Activated naive CD8-positive, alpha-beta T cell treated with anti-CD3 and anti-CD28 coated beads, Interleukin-2, amount 10 ng/mL, durations not matched to agents 7 days and 5 days (primary cell): ENCODE data around the gene PXYLP1. TPM values are rescaled to one million over a fixed set of nuclear protein-coding genes. Genes with fewer than 3 reads are reported as not detected.
"Not testable (repeated sequence)": the region's sequence is repeated elsewhere in the genome, so short reads cannot be mapped to it uniquely, and the experiment has no call there.

Experiments used
- ATAC-seq: fragments of 150-1000 bp; cut with Tn5 transposase; one replicate; pipeline ENCODE4 v1.10.0; 2021; ENCODE audit warnings: low read depth, moderate library complexity
- POLR2A ChIA-PET: fragments of 350-600 bp; sonication (Branson Sonifier 250); formaldehyde crosslinking; loops from one replicate; lab custom pipeline; 2021; ENCODE audit warnings: antibody characterized with exemption; lab: Charles Lee
- DNase-seq: peaks from one replicate; pipeline ENCODE4 v3.0.0; 2021
- H3K27ac Mint-ChIP-seq: one replicate; pipeline ENCODE4 v1.8.0; 2022; ENCODE audit warnings: mild to moderate bottlenecking, mixed read lengths
- H3K27me3 Mint-ChIP-seq: one replicate; pipeline ENCODE4 v1.8.0; 2022; ENCODE audit warnings: mild to moderate bottlenecking, moderate library complexity, mixed read lengths
- H3K36me3 Mint-ChIP-seq: one replicate; pipeline ENCODE4 v1.8.0; 2021; ENCODE audit warnings: mild to moderate bottlenecking, mixed read lengths
- H3K4me1 Mint-ChIP-seq: one replicate; pipeline ENCODE4 v1.8.0; 2021; ENCODE audit warnings: mixed read lengths
- H3K4me3 Mint-ChIP-seq: one replicate; pipeline ENCODE4 v1.8.0; 2022; ENCODE audit warnings: mild to moderate bottlenecking, moderate library complexity, mixed read lengths
- H3K9me3 Mint-ChIP-seq: one replicate; pipeline ENCODE4 v1.8.0; 2021; ENCODE audit warnings: mixed read lengths
- total RNA-seq, 2 experiments: library from RNA; stranded (reverse); gene quantifications; one replicate each; pipeline ENCODE4 v1.2.3, GENCODE V29; 2021

Gene PXYLP1
- total RNA-seq, 2 experiments from 2014 or later: 15.8 to 19.5 TPM

DNA sequence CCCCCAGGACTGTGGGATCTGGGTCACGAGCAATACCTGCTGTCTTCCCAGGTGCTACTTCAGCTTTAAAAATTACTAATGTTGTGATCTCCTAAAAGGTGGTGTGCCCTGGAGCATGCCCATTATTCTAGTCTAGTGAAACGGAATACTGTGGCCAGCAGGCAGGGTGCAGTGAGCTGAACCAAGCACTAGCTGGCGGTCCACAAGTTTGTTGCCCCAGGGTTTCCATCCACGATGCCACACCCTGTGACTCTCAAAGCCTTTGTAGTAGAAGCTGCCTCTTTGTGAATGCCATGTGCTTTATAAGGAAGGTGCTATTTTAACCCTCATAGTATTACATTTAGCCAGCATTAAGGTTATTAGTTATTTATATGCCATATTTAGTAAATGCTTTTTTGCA lies 49.1 kb downstream of the PXYLP1 start:
- H3K27ac Mint-ChIP-seq: no peak overlapping the region
- ATAC-seq (no peak), DNase-seq (no peak)
- H3K27me3 Mint-ChIP-seq: no peaks in the 10 kb centered on the region
- POLR2A ChIA-PET: interaction anchor here (3.8 kb wide), 1 partner anchor 49 kb away, joined by 34 read pairs; the partner anchor contains the start of gene PXYLP1
- H3K36me3 Mint-ChIP-seq: peaks cover 4% of the 10 kb centered on the region
- no peaks in the 10 kb centered on the region for H3K9me3 Mint-ChIP-seq
- H3K4me3 Mint-ChIP-seq: no peak overlapping the region
- H3K4me1 Mint-ChIP-seq: peaks cover 12% of the 10 kb centered on the region

DNA sequence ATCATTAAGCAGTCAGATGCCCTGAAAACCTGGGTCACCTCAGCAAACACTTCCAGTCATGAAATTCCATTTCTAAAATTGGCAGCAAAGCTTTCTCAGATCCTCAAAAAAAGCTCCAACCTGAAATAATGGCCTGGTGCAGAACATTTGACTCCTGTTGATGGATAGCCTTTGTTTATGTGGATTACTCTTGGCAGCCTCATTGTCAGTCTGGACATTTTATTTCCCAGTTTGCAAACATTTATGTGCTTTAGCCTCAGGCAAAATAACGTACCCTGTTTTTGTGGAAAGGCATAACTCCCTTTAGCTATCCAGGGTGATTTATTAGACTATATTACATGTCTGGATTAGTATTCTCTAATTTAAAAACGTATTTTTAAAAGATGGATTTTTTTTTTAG lies 53.9 kb downstream of the PXYLP1 start:
- H3K36me3 Mint-ChIP-seq: peaks cover 6% of the 10 kb centered on the region

GRCh38 chr3:141286856-141287255 lies 55.2 kb downstream of the PXYLP1 start:
- POLR2A ChIA-PET: interaction anchor here (1.3 kb wide), 1 partner anchor 20 kb away, joined by 4 read pairs; no protein-coding TSS in a partner anchor
- no peak overlapping the region for H3K4me3 Mint-ChIP-seq
- DNase-seq (no peak), ATAC-seq (no peak)
- H3K27ac Mint-ChIP-seq: no peak overlapping the region
- H3K9me3 Mint-ChIP-seq: no peaks in the 10 kb centered on the region
- no peaks in the 10 kb centered on the region for H3K4me1 Mint-ChIP-seq
- no peaks in the 10 kb centered on the region for H3K27me3 Mint-ChIP-seq
- H3K36me3 Mint-ChIP-seq: peaks cover 9% of the 10 kb centered on the region

More for the DNA sequence above, 53.9 kb downstream of the PXYLP1 start:
- DNase-seq: no peak
- POLR2A ChIA-PET: interaction anchor here (0.6 to 1.0 kb wide), 3 partner anchors 26 to 364 kb away, joined by 3 read pairs; no protein-coding TSS in a partner anchor
- no peak for ATAC-seq
- Mint-ChIP-seq H3K9me3 (no peaks in the 10 kb centered on the region), H3K27me3 (no peaks in the 10 kb centered on the region), H3K4me1 (no peaks in the 10 kb centered on the region), H3K4me3 (no peak overlapping the region), H3K27ac (no peak overlapping the region)

DNA sequence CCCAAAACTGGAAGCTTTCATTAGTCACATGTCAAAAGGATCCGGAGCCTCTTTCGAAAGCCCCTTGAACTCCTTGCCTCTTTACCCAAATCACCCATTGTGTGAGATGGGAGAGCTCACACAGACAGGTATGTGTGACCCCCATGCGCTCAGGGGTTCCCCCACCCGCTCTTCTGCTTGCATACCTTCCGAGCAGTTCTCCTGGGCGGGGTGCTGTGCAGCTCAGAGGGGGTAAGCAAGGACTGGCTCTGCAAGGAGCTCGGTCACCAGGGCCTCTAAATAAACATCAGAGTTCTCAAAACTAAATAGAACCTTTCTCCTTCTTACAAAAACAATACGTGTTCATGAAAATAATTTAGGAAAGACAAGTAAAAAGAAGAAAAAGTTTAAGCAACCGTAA lies 55.7 kb downstream of the PXYLP1 start:
- Mint-ChIP-seq H3K27me3 (no peaks in the 10 kb centered on the region), H3K27ac (no peak overlapping the region), H3K36me3 (peaks cover 9% of the 10 kb centered on the region), H3K9me3 (no peaks in the 10 kb centered on the region), H3K4me3 (no peak overlapping the region), H3K4me1 (no peaks in the 10 kb centered on the region)
- ATAC-seq: no peak
- POLR2A ChIA-PET: interaction anchor here (1.3 kb wide), 1 partner anchor 20 kb away, joined by 4 read pairs; no protein-coding TSS in a partner anchor
- no peak for DNase-seq

DNA sequence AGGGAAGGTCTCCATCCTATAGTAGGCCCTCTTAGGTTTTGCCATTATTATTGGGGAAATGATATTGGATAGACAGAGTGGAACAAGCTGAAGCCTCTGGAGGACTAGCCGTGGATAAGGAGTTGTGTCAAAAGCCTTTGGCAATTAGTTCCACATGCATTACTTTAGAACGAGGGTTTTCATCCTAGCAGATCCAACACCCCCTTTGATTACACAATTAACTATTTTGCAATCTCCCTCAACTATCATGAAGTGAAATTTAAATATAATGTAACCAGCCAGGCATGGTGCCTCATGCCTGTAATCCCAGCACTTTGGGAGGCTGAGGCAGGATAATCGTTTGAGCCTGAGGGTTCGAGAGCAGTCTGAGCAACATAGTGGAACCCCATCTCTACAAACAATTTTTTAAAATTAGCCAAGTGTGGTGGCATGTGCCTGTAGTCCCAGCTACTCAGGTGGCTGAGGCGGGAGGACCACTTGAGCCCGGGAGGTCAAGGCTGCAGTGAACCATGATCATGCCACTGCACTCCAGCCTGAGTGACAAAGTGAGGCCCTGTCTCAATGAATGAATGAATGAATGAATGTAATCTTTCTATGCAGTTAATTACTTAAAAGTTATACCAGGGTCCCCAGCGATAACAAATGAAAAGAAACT lies 56.8 kb downstream of the PXYLP1 start:
- Mint-ChIP-seq H3K4me1 (peaks cover 1% of the 10 kb centered on the region), H3K4me3 (no peak overlapping the region), H3K9me3 (no peaks in the 10 kb centered on the region), H3K27ac (no peak overlapping the region), H3K36me3 (peaks cover 9% of the 10 kb centered on the region), H3K27me3 (no peaks in the 10 kb centered on the region)
- ATAC-seq (no peak), DNase-seq (no peak)
- POLR2A ChIA-PET: no interaction called here

- H3K9me3 Mint-ChIP-seq: no peaks in the 10 kb centered on the region
- POLR2A ChIA-PET: no interaction called here
- no peak overlapping the region for H3K4me3 Mint-ChIP-seq
- DNase-seq (no peak), ATAC-seq (no peak)
- H3K27ac Mint-ChIP-seq: no peak overlapping the region
- H3K27me3 Mint-ChIP-seq: no peaks in the 10 kb centered on the region
- H3K36me3 Mint-ChIP-seq: peaks cover 9% of the 10 kb centered on the region
- peaks cover 9% of the 10 kb centered on the region for H3K4me1 Mint-ChIP-seq
Measured at GRCh38 chr3:141289228-141289772, 57.7 kb downstream of the PXYLP1 start.

DNA sequence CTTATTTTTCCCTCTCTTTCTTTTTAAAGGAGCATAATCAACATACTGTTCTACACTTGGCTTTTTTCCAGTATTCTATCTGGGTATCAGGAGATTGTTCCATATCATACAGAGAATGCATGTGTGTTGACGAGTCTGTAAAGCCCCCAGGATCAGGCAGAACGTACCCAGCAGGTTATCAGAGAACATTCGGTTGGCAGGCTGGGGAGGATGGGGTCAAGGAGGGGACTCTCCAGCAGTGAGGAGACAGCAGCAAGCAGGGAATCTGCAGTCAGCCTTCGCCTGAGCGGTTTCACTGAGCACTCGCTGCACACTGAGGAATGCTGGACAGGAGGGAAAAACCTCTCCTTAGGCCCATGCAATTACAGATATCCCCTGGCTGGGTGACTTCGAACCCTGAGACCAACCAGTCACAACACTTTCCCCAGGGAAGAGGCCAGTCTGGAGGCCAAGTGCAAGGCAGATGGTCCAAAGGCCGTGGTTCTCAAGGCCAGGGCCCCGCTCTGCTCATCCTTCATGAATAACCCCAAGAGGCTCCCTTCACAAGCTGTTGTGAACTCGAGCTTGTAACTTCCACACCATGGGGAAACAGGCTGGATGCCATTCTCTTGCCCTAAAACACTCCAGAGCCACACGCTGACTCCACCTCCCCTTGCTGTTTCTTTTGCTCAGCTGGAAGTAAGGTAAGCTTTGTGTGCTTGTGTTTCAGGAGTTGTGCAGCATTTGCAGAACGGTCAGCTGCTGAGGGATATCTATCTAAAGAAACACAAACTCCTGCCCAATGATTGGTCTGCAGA lies 60.1 kb downstream of the PXYLP1 start:
- no peak overlapping the region for H3K27ac Mint-ChIP-seq
- ATAC-seq (no peak), DNase-seq (no peak)
- H3K36me3 Mint-ChIP-seq: peaks cover 14% of the 10 kb centered on the region
- H3K4me1 Mint-ChIP-seq: peaks cover 14% of the 10 kb centered on the region
- no peak overlapping the region for H3K4me3 Mint-ChIP-seq
- H3K27me3 Mint-ChIP-seq: no peaks in the 10 kb centered on the region
- peaks cover 2% of the 10 kb centered on the region for H3K9me3 Mint-ChIP-seq
- POLR2A ChIA-PET: no interaction called here

DNA sequence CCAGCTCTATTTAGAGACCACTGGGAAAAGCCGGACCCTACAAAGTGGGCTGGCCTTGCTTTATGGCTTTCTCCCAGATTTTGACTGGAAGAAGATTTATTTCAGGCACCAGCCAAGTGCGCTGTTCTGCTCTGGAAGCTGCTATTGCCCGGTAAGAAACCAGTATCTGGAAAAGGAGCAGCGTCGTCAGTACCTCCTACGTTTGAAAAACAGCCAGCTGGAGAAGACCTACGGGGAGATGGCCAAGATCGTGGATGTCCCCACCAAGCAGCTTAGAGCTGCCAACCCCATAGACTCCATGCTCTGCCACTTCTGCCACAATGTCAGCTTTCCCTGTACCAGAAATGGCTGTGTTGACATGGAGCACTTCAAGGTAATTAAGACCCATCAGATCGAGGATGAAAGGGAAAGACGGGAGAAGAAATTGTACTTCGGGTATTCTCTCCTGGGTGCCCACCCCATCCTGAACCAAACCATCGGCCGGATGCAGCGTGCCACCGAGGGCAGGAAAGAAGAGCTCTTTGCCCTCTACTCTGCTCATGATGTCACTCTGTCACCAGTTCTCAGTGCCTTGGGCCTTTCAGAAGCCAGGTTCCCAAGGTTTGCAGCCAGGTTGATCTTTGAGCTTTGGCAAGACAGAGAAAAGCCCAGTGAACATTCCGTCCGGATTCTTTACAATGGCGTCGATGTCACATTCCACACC lies 60.9 kb downstream of the PXYLP1 start:
- H3K27ac Mint-ChIP-seq: no peak overlapping the region
- no peaks in the 10 kb centered on the region for H3K27me3 Mint-ChIP-seq
- no peak overlapping the region for H3K4me3 Mint-ChIP-seq
- ATAC-seq (no peak), DNase-seq (no peak)
- H3K36me3 Mint-ChIP-seq: peaks cover 18% of the 10 kb centered on the region
- POLR2A ChIA-PET: no interaction called here
- peaks cover 14% of the 10 kb centered on the region for H3K4me1 Mint-ChIP-seq
- H3K9me3 Mint-ChIP-seq: peaks cover 2% of the 10 kb centered on the region

DNA sequence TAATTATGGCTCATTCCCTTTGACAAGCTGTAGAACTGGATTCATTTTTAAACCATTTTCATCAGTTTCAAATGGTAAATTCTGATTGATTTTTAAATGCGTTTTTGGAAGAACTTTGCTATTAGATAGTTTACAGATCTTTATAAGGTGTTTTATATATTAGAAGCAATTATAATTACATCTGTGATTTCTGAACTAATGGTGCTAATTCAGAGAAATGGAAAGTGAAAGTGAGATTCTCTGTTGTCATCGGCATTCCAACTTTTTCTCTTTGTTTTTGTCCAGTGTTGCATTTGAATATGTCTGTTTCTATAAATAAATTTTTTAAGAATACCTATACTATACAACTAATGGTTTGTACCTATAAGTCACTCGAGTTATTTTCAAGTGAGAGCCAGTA lies 62.7 kb downstream of the PXYLP1 start:
- peak overlapping the region; percentile 84 for H3K27ac Mint-ChIP-seq
- ATAC-seq: no peak
- peak overlapping the region; percentile 61 for H3K4me3 Mint-ChIP-seq
- no peaks in the 10 kb centered on the region for H3K27me3 Mint-ChIP-seq
- peaks cover 26% of the 10 kb centered on the region for H3K36me3 Mint-ChIP-seq
- peaks cover 2% of the 10 kb centered on the region for H3K9me3 Mint-ChIP-seq
- POLR2A ChIA-PET: interaction anchor here (0.9 to 1.7 kb wide), 3 partner anchors 10 to 63 kb away, joined by 3 to 4 read pairs (median 4); partner anchors contain the start of gene PXYLP1
- DNase-seq: no peak
- peaks cover 14% of the 10 kb centered on the region for H3K4me1 Mint-ChIP-seq

GRCh38 chr3:141294848-141295247 lies 63.2 kb downstream of the PXYLP1 start:
- H3K27me3 Mint-ChIP-seq: no peaks in the 10 kb centered on the region
- H3K9me3 Mint-ChIP-seq: peaks cover 2% of the 10 kb centered on the region
- DNase-seq: no peak
- H3K4me1 Mint-ChIP-seq: peaks cover 16% of the 10 kb centered on the region
- H3K36me3 Mint-ChIP-seq: peaks cover 30% of the 10 kb centered on the region
- H3K27ac Mint-ChIP-seq: peak overlapping the region; percentile 84
- H3K4me3 Mint-ChIP-seq: peak overlapping the region; percentile 61
- POLR2A ChIA-PET: interaction anchor here (0.9 to 1.7 kb wide), 3 partner anchors 9 to 63 kb away, joined by 3 to 4 read pairs (median 4); partner anchors contain the start of gene PXYLP1
- ATAC-seq: no peak

DNA sequence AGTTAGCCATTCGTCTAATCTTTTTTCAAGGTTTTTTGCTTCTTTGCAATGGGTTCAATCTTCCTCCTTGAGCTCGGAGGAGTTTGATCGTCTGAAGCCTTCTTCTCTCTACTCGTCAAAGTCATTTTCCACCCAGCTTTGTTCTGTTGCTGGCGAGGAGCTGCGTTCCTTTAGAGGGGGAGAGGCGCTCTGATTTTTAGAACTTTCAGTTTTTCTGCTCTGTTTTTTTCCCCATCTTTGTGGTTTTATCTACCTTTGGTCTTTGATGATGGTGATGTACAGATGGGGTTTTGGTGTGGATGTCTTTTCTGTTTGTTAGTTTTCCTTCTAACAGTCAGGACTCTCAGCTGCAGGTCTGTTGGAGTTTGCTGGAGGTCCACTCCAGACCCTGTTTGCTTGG lies 68.8 kb downstream of the PXYLP1 start:
- DNase-seq, ATAC-seq, H3K9me3 Mint-ChIP-seq, H3K27me3 Mint-ChIP-seq, H3K27ac Mint-ChIP-seq: not testable (repeated sequence)
- peaks cover 24% of the 10 kb centered on the region for H3K36me3 Mint-ChIP-seq
- peaks cover 23% of the 10 kb centered on the region for H3K4me1 Mint-ChIP-seq
- POLR2A ChIA-PET: interaction anchor here (0.6 to 2.7 kb wide), 2 partner anchors 12 to 69 kb away, joined by 3 to 10 read pairs; partner anchors contain the start of gene PXYLP1
- peak overlapping the region; percentile 26 for H3K4me3 Mint-ChIP-seq

GRCh38 chr3:141302364-141303141 lies 70.9 kb downstream of the PXYLP1 start:
- H3K27me3 Mint-ChIP-seq: no peaks in the 10 kb centered on the region
- no peak overlapping the region for H3K4me3 Mint-ChIP-seq
- no peak overlapping the region for H3K27ac Mint-ChIP-seq
- POLR2A ChIA-PET: interaction anchor here (1.7 to 2.7 kb wide), 2 partner anchors 9 to 71 kb away, joined by 4 to 10 read pairs; partner anchors contain the start of gene PXYLP1
- ATAC-seq: no peak
- peaks cover 17% of the 10 kb centered on the region for H3K36me3 Mint-ChIP-seq
- DNase-seq: no peak
- no peaks in the 10 kb centered on the region for H3K9me3 Mint-ChIP-seq
- H3K4me1 Mint-ChIP-seq: peaks cover 33% of the 10 kb centered on the region
